Smooth muscle cell (in vitro differentiated cells): ENCODE results near the gene GRHL1. TPM values are rescaled to one million over a fixed set of nuclear protein-coding genes. Genes with fewer than 3 reads are reported as not detected.

ENCODE experiments used
- DNase-seq: peaks from one replicate; lab custom pipeline; 2025; ENCODE audit not compliant: unreplicated experiment; lab: John Stamatoyannopoulos, UW
- H2AFZ ChIP-seq: fragments of 200-600 bp; sonication (generic); 2 replicates; pipeline ENCODE4 v1.6.0; 2016; ENCODE audit warnings: antibody characterized with exemption, low read depth, mild to moderate bottlenecking
- H3F3A ChIP-seq: fragments of 200-600 bp; sonication (generic); 2 replicates; pipeline ENCODE4 v1.6.0; 2017; ENCODE audit warnings: antibody characterized with exemption, low read depth
- H3K27ac ChIP-seq: fragments of 200-600 bp; sonication (generic); 2 replicates; pipeline ENCODE4 v1.5.1; 2016; ENCODE audit warnings: low read depth, mild to moderate bottlenecking
- H3K27me3 ChIP-seq: fragments of 200-600 bp; sonication (generic); 2 replicates; pipeline ENCODE4 v1.6.1; 2016; ENCODE audit warnings: low read depth, mild to moderate bottlenecking
- H3K36me3 ChIP-seq: fragments of 200-600 bp; sonication (generic); 2 replicates; pipeline ENCODE4 v1.5.1; 2016; ENCODE audit warnings: low read depth
- H3K4me1 ChIP-seq: fragments of 200-600 bp; sonication (generic); 2 replicates; pipeline ENCODE4 v1.5.1; 2016; ENCODE audit warnings: low read depth
- H3K4me2 ChIP-seq: fragments of 200-600 bp; sonication (generic); 2 replicates; pipeline ENCODE4 v1.6.0; 2016; ENCODE audit warnings: mild to moderate bottlenecking
- H3K4me3 ChIP-seq: fragments of 200-600 bp; sonication (generic); 2 replicates; pipeline ENCODE4 v1.5.1; 2016; ENCODE audit warnings: mild to moderate bottlenecking
- H3K79me2 ChIP-seq: fragments of 200-600 bp; sonication (generic); 2 replicates; pipeline ENCODE4 v1.6.0; 2016; ENCODE audit warnings: low read depth, mild to moderate bottlenecking
- H3K9ac ChIP-seq: fragments of 200-600 bp; sonication (generic); 2 replicates; pipeline ENCODE4 v1.6.0; 2016; ENCODE audit warnings: low read depth
- H3K9me3 ChIP-seq: fragments of 200-600 bp; sonication (generic); replicated peaks from 2 replicates; pipeline ENCODE4 v1.5.1; 2016; ENCODE audit warnings: low read depth
- H4K20me1 ChIP-seq: fragments of 200-600 bp; sonication (generic); 2 replicates; pipeline ENCODE4 v1.6.0; 2016; ENCODE audit warnings: low read depth
- whole genome bisulfite sequencing: methylation state at CpG from one replicate; pipeline ENCODE4 v1.1.7; 2016; ENCODE audit warnings: low lambda C conversion rate; 5-methylcytosine and 5-hydroxymethylcytosine counted together
- polyA plus RNA-seq: library from polyadenylated mRNA; unstranded; fragments of >200 nt; fragmentation: Nextera tagmentation; extraction: Ambion mirVana; gene quantifications from 2 replicates; pipeline ENCODE4 v1.2.1, GENCODE V29; 2016
- total RNA-seq: library from RNA; depleted of rRNA; stranded (reverse); fragments of >200 nt; gene quantifications from 2 replicates; pipeline ENCODE4 v1.2.3, GENCODE V29; 2014
- TF ChIP-seq, protein P1 (sequence below): fragments of 200-600 bp; sonication (generic); IDR thresholded peaks from 2 replicates; pipeline ENCODE4 v1.5.1; 2017; ENCODE audit warnings: borderline replicate concordance, mild to moderate bottlenecking, antibody characterized with exemption; ENCODE audit not compliant: insufficient read depth, poor library complexity, severe bottlenecking

The GRHL1 gene
- total and polyA plus RNA-seq, 2 experiments from 2014 or later, result 2.0 to 26.8 TPM

DNA sequence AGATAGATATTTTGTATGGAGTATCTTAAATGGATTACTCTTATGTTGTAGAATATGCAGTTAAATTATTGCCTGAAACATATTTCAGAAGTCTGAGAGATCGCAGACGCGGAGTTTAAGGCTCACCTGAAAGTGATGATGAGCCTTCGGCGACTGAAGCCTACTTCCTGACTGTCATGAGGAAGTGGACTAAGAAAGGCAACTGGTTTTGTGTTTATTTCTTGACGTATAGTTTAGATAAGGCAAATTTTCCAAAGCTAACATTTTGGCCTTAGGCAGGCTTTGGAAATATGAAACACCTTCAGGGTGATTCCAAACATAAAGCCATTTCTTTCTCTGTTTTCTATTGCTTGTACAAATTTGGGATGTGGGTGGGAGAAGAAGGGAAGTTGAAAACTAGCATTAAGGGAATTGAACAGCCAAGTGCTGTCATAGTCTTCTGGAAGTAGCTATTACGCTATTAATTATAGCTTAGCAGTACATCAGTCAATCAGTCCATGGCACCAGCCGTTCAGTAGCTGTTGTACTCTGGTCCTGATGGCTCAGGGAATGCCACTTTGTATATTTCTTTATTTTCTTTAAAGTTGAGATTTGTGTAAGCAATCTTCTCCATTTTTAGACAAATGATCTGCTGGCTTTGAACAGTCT is 1.5 kb downstream of the GRHL1 start:
- H3K4me3 ChIP-seq, result peak overlapping the region; percentile 85
- H2AFZ ChIP-seq, result no peak overlapping the region
- no peaks in the 10 kb centered on the region for H3K9me3 ChIP-seq
- H3K4me1 ChIP-seq, result peaks cover 10% of the 10 kb centered on the region
- peaks cover 4% of the 10 kb centered on the region for H3K79me2 ChIP-seq
- no peak for DNase-seq
- peak overlapping the region; percentile 91 for H3K4me2 ChIP-seq
- H3K36me3 ChIP-seq, result no peaks in the 10 kb centered on the region
- H3K27me3 ChIP-seq, result peaks cover 21% of the 10 kb centered on the region
- H3K27ac ChIP-seq, result peak overlapping the region; percentile 23
- H3F3A ChIP-seq, result no peaks in the 10 kb centered on the region
- no peak overlapping the region for H3K9ac ChIP-seq
- TF ChIP-seq, protein P1, sequence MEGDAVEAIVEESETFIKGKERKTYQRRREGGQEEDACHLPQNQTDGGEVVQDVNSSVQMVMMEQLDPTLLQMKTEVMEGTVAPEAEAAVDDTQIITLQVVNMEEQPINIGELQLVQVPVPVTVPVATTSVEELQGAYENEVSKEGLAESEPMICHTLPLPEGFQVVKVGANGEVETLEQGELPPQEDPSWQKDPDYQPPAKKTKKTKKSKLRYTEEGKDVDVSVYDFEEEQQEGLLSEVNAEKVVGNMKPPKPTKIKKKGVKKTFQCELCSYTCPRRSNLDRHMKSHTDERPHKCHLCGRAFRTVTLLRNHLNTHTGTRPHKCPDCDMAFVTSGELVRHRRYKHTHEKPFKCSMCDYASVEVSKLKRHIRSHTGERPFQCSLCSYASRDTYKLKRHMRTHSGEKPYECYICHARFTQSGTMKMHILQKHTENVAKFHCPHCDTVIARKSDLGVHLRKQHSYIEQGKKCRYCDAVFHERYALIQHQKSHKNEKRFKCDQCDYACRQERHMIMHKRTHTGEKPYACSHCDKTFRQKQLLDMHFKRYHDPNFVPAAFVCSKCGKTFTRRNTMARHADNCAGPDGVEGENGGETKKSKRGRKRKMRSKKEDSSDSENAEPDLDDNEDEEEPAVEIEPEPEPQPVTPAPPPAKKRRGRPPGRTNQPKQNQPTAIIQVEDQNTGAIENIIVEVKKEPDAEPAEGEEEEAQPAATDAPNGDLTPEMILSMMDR, result no peak
- H4K20me1 ChIP-seq, result no peaks in the 10 kb centered on the region
- 67% methylated on average over 8 of the region's 8 CpGs for WGBS

DNA sequence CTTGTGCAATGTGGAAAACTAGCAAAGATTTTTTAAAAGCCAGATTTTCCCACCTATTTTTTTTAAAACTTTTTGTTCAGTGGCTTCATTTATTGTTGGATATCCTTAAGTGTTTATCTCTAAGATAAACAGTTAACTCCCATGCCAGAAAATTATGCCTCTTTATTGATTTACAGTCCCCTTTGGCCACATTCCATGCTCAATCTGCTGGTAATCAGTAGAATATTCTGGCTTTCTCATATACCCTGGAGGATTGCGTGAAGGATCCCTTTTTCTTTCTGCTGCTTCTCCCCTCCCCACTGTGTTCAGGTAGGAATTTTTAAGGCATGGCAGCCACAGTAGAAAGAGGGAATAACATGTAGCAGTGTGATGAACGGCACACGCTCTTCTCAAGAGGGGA is 2.6 kb downstream of the GRHL1 start:
- no peak overlapping the region for H3K27ac ChIP-seq

DNA sequence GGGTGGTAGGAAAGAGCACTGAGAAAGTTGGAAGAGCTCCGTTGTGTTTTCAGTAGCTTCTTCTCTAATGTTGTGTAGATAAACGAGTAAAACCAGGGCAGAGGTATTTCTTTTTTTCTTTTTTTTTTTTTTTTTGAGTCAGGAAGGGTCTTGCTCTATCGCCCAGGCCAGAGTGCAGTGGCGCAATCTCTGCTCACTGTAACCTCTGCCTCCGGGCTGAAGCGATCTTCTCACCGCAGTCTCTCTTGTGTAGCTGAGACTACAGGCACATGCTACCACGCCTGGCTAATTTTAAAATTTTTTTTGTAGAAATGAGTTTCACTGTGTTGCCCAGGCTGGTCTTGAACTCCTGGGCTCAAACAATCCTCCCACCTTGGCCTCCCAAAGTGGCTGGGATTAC is 6.6 kb downstream of the GRHL1 start:
- Histone ChIP-seq H3K9me3 (no peaks in the 10 kb centered on the region), H3K79me2 (peaks cover 4% of the 10 kb centered on the region), H3K27me3 (peaks cover 10% of the 10 kb centered on the region), H3K4me1 (no peaks in the 10 kb centered on the region), H2AFZ (no peak overlapping the region), H3K4me2 (no peak overlapping the region), H3F3A (no peaks in the 10 kb centered on the region), H3K36me3 (no peaks in the 10 kb centered on the region), H3K4me3 (no peak overlapping the region), H3K27ac (no peak overlapping the region), H3K9ac (no peak overlapping the region), H4K20me1 (no peaks in the 10 kb centered on the region)
- 95% methylated on average over 8 of the region's 8 CpGs for WGBS
- DNase-seq, result no peak
- TF ChIP-seq, protein P1, result no peak

More for the DNA sequence above, 2.6 kb downstream of the GRHL1 start:
- Histone ChIP-seq H3K4me3 (peak overlapping the region; percentile 85), H3F3A (no peaks in the 10 kb centered on the region), H3K4me1 (peaks cover 10% of the 10 kb centered on the region), H3K36me3 (no peaks in the 10 kb centered on the region), H3K9ac (peak overlapping the region; percentile 8), H3K9me3 (no peaks in the 10 kb centered on the region), H4K20me1 (no peaks in the 10 kb centered on the region), H3K79me2 (peaks cover 4% of the 10 kb centered on the region), H3K4me2 (peak overlapping the region; percentile 91), H3K27me3 (peaks cover 21% of the 10 kb centered on the region), H2AFZ (no peak overlapping the region)
- TF ChIP-seq, protein P1, result no peak
- 74% methylated on average over 3 of the region's 3 CpGs for WGBS
- no peak for DNase-seq

DNA sequence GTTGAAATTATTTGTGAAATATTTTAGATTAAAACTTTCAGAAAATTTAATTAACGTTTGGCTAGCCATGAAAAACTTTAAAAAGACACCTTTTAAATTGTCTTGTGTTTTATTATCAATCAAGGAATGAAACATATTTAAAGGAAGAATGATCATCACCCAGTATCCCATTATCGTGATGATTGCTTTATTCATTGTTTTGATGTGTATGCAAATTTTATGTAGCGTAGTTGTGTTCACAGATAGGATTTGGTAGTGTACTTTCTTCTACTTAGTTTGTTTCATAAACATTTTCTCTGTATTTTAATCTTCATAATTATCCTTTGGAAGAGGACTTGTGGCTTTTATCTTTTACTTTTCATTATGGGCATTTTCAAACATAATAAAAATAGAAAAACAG is 7.8 kb downstream of the GRHL1 start:
- TF ChIP-seq, protein P1, result no peak
- Histone ChIP-seq H3K4me3 (no peak overlapping the region), H3K4me2 (no peak overlapping the region), H3F3A (no peaks in the 10 kb centered on the region), H3K36me3 (no peaks in the 10 kb centered on the region), H3K79me2 (peaks cover 4% of the 10 kb centered on the region), H3K9ac (no peak overlapping the region), H3K27me3 (no peaks in the 10 kb centered on the region), H3K4me1 (no peaks in the 10 kb centered on the region), H4K20me1 (no peaks in the 10 kb centered on the region), H3K27ac (no peak overlapping the region), H3K9me3 (no peaks in the 10 kb centered on the region), H2AFZ (no peak overlapping the region)
- 95% methylated on average over 3 of the region's 3 CpGs for WGBS
- no peak for DNase-seq
